NCI-H2081 (cell line): ENCODE data around the gene CARS1.

Experiments
- DNase-seq, 2 experiments: peaks; one replicate each; lab custom pipeline; 2025; lab: John Stamatoyannopoulos, UW

The CARS1 gene

GRCh38 chr11:2955906-2956476 lies 101.2 kb downstream of the CARS1 start:
- DNase-seq: no peak

GRCh38 chr11:2954263-2954662 lies 103.0 kb downstream of the CARS1 start:
- DNase-seq: no peak

GRCh38 chr11:2952290-2952689 lies 104.9 kb downstream of the CARS1 start:
- DNase-seq: no peak

GRCh38 chr11:2951231-2952110 lies 105.8 kb downstream of the CARS1 start:
- no peak for DNase-seq
